H9 (cell line): ENCODE measurements around the gene COL4A2. TPM values are rescaled to one million over a fixed set of nuclear protein-coding genes. Genes with fewer than 3 reads are reported as not detected.
"Not testable (repeated sequence)": the region's sequence is repeated elsewhere in the genome, so short reads cannot be mapped to it uniquely, and the experiment has no call there.

Experiments used
- DNase-seq: peaks from one replicate; pipeline ENCODE4 v3.0.0-alpha.2; 2017
- H2AFZ ChIP-seq: one replicate; pipeline ENCODE4 v1.6.1; 2013; ENCODE audit warnings: mild to moderate bottlenecking, low read length, control low read depth, moderate library complexity
- H2AK5ac ChIP-seq: 2 replicates; pipeline ENCODE4 v1.6.1; 2013; ENCODE audit warnings: low read length, control low read depth, mixed read lengths; ENCODE audit not compliant: insufficient read length
- H2BK120ac ChIP-seq: one replicate; pipeline ENCODE4 v1.6.1; 2013; ENCODE audit warnings: low read depth, mild to moderate bottlenecking, low read length, control low read depth, inconsistent platforms; ENCODE audit not compliant: poor library complexity, severe bottlenecking
- H2BK12ac ChIP-seq: 2 replicates; pipeline ENCODE4 v1.6.1; 2013; ENCODE audit warnings: low read length, control low read depth, mixed read lengths, low read depth; ENCODE audit not compliant: insufficient read length
- H2BK15ac ChIP-seq: 2 replicates; pipeline ENCODE4 v1.6.1; 2013; ENCODE audit warnings: low read depth, low read length, control low read depth
- H2BK20ac ChIP-seq: one replicate; pipeline ENCODE4 v1.6.1; 2013; ENCODE audit warnings: low read depth, mild to moderate bottlenecking, low read length, control low read depth, inconsistent platforms; ENCODE audit not compliant: poor library complexity, severe bottlenecking
- H2BK5ac ChIP-seq: 2 replicates; pipeline ENCODE4 v1.6.1; 2013; ENCODE audit warnings: low read length, control low read depth, mixed read lengths; ENCODE audit not compliant: insufficient read length
- H3K14ac ChIP-seq: 2 replicates; pipeline ENCODE4 v1.6.1; 2013; ENCODE audit warnings: low read length, control low read depth; ENCODE audit not compliant: insufficient read depth
- H3K18ac ChIP-seq: 2 replicates; pipeline ENCODE4 v1.6.1; 2013; ENCODE audit warnings: low read depth, mild to moderate bottlenecking, mixed read lengths, low read length, control low read depth; ENCODE audit not compliant: insufficient read length
- H3K23ac ChIP-seq: 2 replicates; pipeline ENCODE4 v1.6.1; 2013; ENCODE audit warnings: low read length, control low read depth, mixed read lengths, low read depth; ENCODE audit not compliant: insufficient read length
- H3K23me2 ChIP-seq: 2 replicates; pipeline ENCODE4 v1.6.1; 2013; ENCODE audit warnings: low read depth, mild to moderate bottlenecking, mixed read lengths, low read length, control low read depth; ENCODE audit not compliant: insufficient read length, poor library complexity, severe bottlenecking
- H3K27ac ChIP-seq: 2 replicates; pipeline ENCODE4 v1.5.1; 2013; ENCODE audit warnings: low read length, control low read depth, mixed read lengths, low read depth; ENCODE audit not compliant: insufficient read length
- H3K27me3 ChIP-seq: 2 replicates; pipeline ENCODE4 v1.6.1; 2013; ENCODE audit warnings: low read length, control low read depth, inconsistent platforms; ENCODE audit not compliant: insufficient read depth
- H3K4ac ChIP-seq: 2 replicates; pipeline ENCODE4 v1.6.1; 2013; ENCODE audit warnings: low read depth, mild to moderate bottlenecking, control low read depth, inconsistent platforms, low read length, moderate library complexity
- H3K4me1 ChIP-seq: 2 replicates; pipeline ENCODE4 v1.6.1; 2013; ENCODE audit warnings: low read length, control low read depth, inconsistent platforms; ENCODE audit not compliant: insufficient read depth
- H3K4me2 ChIP-seq: 2 replicates; pipeline ENCODE4 v1.6.1; 2013; ENCODE audit warnings: low read length, control low read depth, mixed read lengths; ENCODE audit not compliant: insufficient read length, insufficient read depth
- H3K56ac ChIP-seq: 2 replicates; pipeline ENCODE4 v1.6.1; 2013; ENCODE audit warnings: low read depth, mild to moderate bottlenecking, mixed read lengths, low read length, control low read depth; ENCODE audit not compliant: insufficient read length
- H3K79me1 ChIP-seq: 2 replicates; pipeline ENCODE4 v1.6.1; 2013; ENCODE audit warnings: low read depth, mild to moderate bottlenecking, moderate library complexity, low read length, control low read depth, inconsistent platforms; ENCODE audit not compliant: insufficient read depth, poor library complexity, severe bottlenecking
- H3K79me2 ChIP-seq: 2 replicates; pipeline ENCODE4 v1.6.1; 2013; ENCODE audit warnings: low read length, control low read depth, inconsistent platforms; ENCODE audit not compliant: insufficient read depth
- H3K9ac ChIP-seq: 2 replicates; pipeline ENCODE4 v1.6.1; 2013; ENCODE audit warnings: low read length, control low read depth, mixed read lengths; ENCODE audit not compliant: insufficient read length; ENCODE audit errors: extremely low read depth
- H3K9me3 ChIP-seq: one replicate; pipeline ENCODE4 v1.6.1; 2013; ENCODE audit warnings: low read depth, low read length, inconsistent platforms; ENCODE audit not compliant: control insufficient read depth
- H3T11ph ChIP-seq: one replicate; pipeline ENCODE4 v1.6.1; 2013; ENCODE audit warnings: mild to moderate bottlenecking, low read length, control low read depth, inconsistent platforms
- H4K20me1 ChIP-seq: one replicate; pipeline ENCODE4 v1.6.1; 2013; ENCODE audit not compliant: control insufficient read depth, insufficient read length, insufficient read depth
- H4K5ac ChIP-seq: 2 replicates; pipeline ENCODE4 v1.6.1; 2013; ENCODE audit warnings: low read depth, mild to moderate bottlenecking, mixed read lengths, low read length, control low read depth; ENCODE audit not compliant: insufficient read length
- H4K8ac ChIP-seq: replicated peaks from 2 replicates; pipeline ENCODE4 v1.6.1; 2013; ENCODE audit warnings: low read length, control low read depth, mixed read lengths, low read depth; ENCODE audit not compliant: insufficient read length
- H4K91ac ChIP-seq: 2 replicates; pipeline ENCODE4 v1.6.1; 2013; ENCODE audit warnings: low read depth, mild to moderate bottlenecking, moderate library complexity, mixed read lengths, low read length, control low read depth; ENCODE audit not compliant: insufficient read length
- H3K27ac Mint-ChIP-seq, 3 experiments: 2 replicates in 2 of 3; 3 replicates in 1 of 3; pipeline ENCODE4 v1.8.0; 2020 to 2021; ENCODE audit warnings: mixed read lengths in 3 of 3, mild to moderate bottlenecking in 1 of 3, moderate library complexity in 1 of 3
- H3K27me3 Mint-ChIP-seq: 2 replicates; pipeline ENCODE4 v1.8.0; 2021; ENCODE audit warnings: low read depth, mild to moderate bottlenecking, moderate library complexity, mixed read lengths
- H3K36me3 Mint-ChIP-seq, 3 experiments: 2 replicates in 2 of 3; 3 replicates in 1 of 3; pipeline ENCODE4 v1.8.0; 2020 to 2021; ENCODE audit warnings: low read depth in 3 of 3, mixed read lengths in 3 of 3; ENCODE audit not compliant: insufficient read depth in 1 of 3
- H3K4me1 Mint-ChIP-seq, 2 experiments: 2 replicates each; pipeline ENCODE4 v1.8.0; 2020; ENCODE audit warnings: mixed read lengths in 2 of 2
- H3K4me3 Mint-ChIP-seq, 2 experiments: 2 replicates in 1 of 2; 3 replicates in 1 of 2; pipeline ENCODE4 v1.8.0; 2020 to 2021; ENCODE audit warnings: mild to moderate bottlenecking in 2 of 2, mixed read lengths in 2 of 2, moderate library complexity in 1 of 2
- H3K9me3 Mint-ChIP-seq, 2 experiments: 2 replicates in 1 of 2; 3 replicates in 1 of 2; pipeline ENCODE4 v1.8.0; 2020; ENCODE audit warnings: mild to moderate bottlenecking in 2 of 2, mixed read lengths in 2 of 2, moderate library complexity in 1 of 2
- CTCF ChIP-seq: fragments of 200-600 bp; sonication (generic); conservative IDR thresholded peaks from 3 replicates; pipeline ENCODE4 v1.8.0; 2021; ENCODE audit warnings: antibody characterized with exemption, mild to moderate bottlenecking
- WGBS: extraction: QIAGEN DNeasy Blood & Tissue Kit; methylation state at CpG from one replicate; pipeline ENCODE4 v1.1.7; 2013; ENCODE audit warnings: missing lambda C conversion rate, low lambda C conversion rate, mixed read lengths; ENCODE audit not compliant: insufficient read length; ENCODE audit errors: extremely low coverage; 5-methylcytosine and 5-hydroxymethylcytosine counted together
- total RNA-seq: library from RNA; stranded (reverse); gene quantifications from 2 replicates; pipeline ENCODE4 v1.2.1, GENCODE V29; 2021

COL4A2 gene
- total RNA-seq, 1 experiment from 2014 or later, result 76.5 TPM

- no peaks in the 10 kb centered on the region for H3K9me3 ChIP-seq
- no peaks in the 10 kb centered on the region for H3K79me1 ChIP-seq
- Mint-ChIP-seq H3K36me3 (peaks cover 13 to 20% (median 18%) of the 10 kb centered on the region in 3 experiments), H3K27ac (no peak overlapping the region), H3K4me3 (no peak overlapping the region), H3K27me3 (no peaks in the 10 kb centered on the region), H3K4me1 (peaks cover 28% of the 10 kb centered on the region in 2 experiments), H3K9me3 (peaks cover 0 to 4% of the 10 kb centered on the region in 2 experiments; a peak in 2 of 5 replicates)
- no peak overlapping the region for H3K18ac ChIP-seq
- H3K4me1 ChIP-seq, result peaks cover 3% of the 10 kb centered on the region; the same call in 1 of the 2 replicates
- H3K4ac ChIP-seq, result no peak overlapping the region
- H3K4me2 ChIP-seq, result no peak overlapping the region
- H3T11ph ChIP-seq, result no peak overlapping the region
- no peak overlapping the region for H2BK15ac ChIP-seq
- no peak overlapping the region for H3K56ac ChIP-seq
- no peak overlapping the region for H3K27ac ChIP-seq
- no peak overlapping the region for H2BK5ac ChIP-seq
- no peak overlapping the region for H2BK12ac ChIP-seq
- no peak overlapping the region for H2BK120ac ChIP-seq
- H2AK5ac ChIP-seq, result no peak overlapping the region
- no peaks in the 10 kb centered on the region for H3K23me2 ChIP-seq
- no peak overlapping the region for H2AFZ ChIP-seq
- H3K23ac ChIP-seq, result no peak overlapping the region
- no CpG with 5 or more reads among the region's 2 CpGs for WGBS
- peaks cover 4% of the 10 kb centered on the region; the same call in 1 of the 2 replicates for H3K79me2 ChIP-seq
- no peak overlapping the region for H3K9ac ChIP-seq
- H4K8ac ChIP-seq, result no peak overlapping the region
- no peaks in the 10 kb centered on the region for H3K27me3 ChIP-seq
- no peak overlapping the region for H4K5ac ChIP-seq
- no peak overlapping the region for H4K91ac ChIP-seq
- DNase-seq, result no peak
- no peak overlapping the region for H2BK20ac ChIP-seq
- no peaks in the 10 kb centered on the region for H4K20me1 ChIP-seq
- TF ChIP-seq CTCF, result no peak
- no peak overlapping the region for H3K14ac ChIP-seq
These were observed 13.6 kb downstream of the COL4A2 start for GRCh38 chr13:110320645-110321044.

- H3K27me3 ChIP-seq, H3K56ac ChIP-seq, H3K9me3 ChIP-seq, DNase-seq, H3K79me1 ChIP-seq, H3K27me3 Mint-ChIP-seq, H3K23ac ChIP-seq, H2BK120ac ChIP-seq, H4K91ac ChIP-seq, H3K9ac ChIP-seq, H3K4ac ChIP-seq, H3K14ac ChIP-seq, H3K18ac ChIP-seq, H4K8ac ChIP-seq, H4K20me1 ChIP-seq, H3K4me2 ChIP-seq, H3T11ph ChIP-seq, H2AK5ac ChIP-seq, H3K79me2 ChIP-seq, H2BK15ac ChIP-seq, H4K5ac ChIP-seq, H3K23me2 ChIP-seq, H2AFZ ChIP-seq, H3K4me1 ChIP-seq, H2BK20ac ChIP-seq, H3K27ac ChIP-seq, H2BK12ac ChIP-seq, H3K4me3 Mint-ChIP-seq, H3K9me3 Mint-ChIP-seq, H3K27ac Mint-ChIP-seq, H2BK5ac ChIP-seq: not testable (repeated sequence)
- peaks cover 13 to 20% (median 18%) of the 10 kb centered on the region in 3 experiments for H3K36me3 Mint-ChIP-seq
- WGBS, result no CpG with 5 or more reads among the region's 3 CpGs
- H3K4me1 Mint-ChIP-seq, result peaks cover 34% of the 10 kb centered on the region in 2 experiments
These were observed 14.5 kb downstream of the COL4A2 start for GRCh38 chr13:110321573-110321972.
